ENCODE data around the gene WBP2. TPM values are rescaled to one million over a fixed set of nuclear protein-coding genes. Genes with fewer than 3 reads are reported as not detected.

The WBP2 gene
- total RNA-seq, 1 experiment from 2014 or later = 51.8 TPM

GRCh38 chr17:75819116-75819515, 36.0 kb downstream of the WBP2 start:
- DNase-seq = peak; percentile 30
- TF ChIP-seq EZH2 (IDR thresholded peaks at IDR 0.05; ENCODE audit: low read length, unreplicated experiment) = no peak
- TF ChIP-seq CTCF (conservative IDR thresholded peaks at IDR 0.05; ENCODE audit: low read depth, low read length) = 0 out of 2 replicates have a peak, but pooled peaks have one; percentile 27
- Histone ChIP-seq H3K79me2 (ENCODE audit: low read length) (no peaks in the 10 kb centered on the region), H3K9me2 (replicated peaks; ENCODE audit: low read length) (no peaks in the 10 kb centered on the region), H2AFZ (ENCODE audit: low read length) (no peak overlapping the region), H3F3A (ENCODE audit: low read length, unreplicated experiment) (no peaks in the 10 kb centered on the region), H3K27ac (ENCODE audit: low read length) (no peak overlapping the region), H3K27me3 (ENCODE audit: low read length) (no peaks in the 10 kb centered on the region), H3K4me2 (ENCODE audit: low read length) (no peak overlapping the region), H3K36me3 (ENCODE audit: low read depth, low read length) (peaks cover 14% of the 10 kb centered on the region; the same call in 1 of the 2 replicates), H4K20me1 (ENCODE audit: low read length) (no peaks in the 10 kb centered on the region), H3K4me3 (ENCODE audit: low read length) (no peak overlapping the region), H3K9me3 (ENCODE audit: low read length) (no peaks in the 10 kb centered on the region), H3K9ac (ENCODE audit: low read length) (no peak overlapping the region), H3K4me1 (ENCODE audit: insufficient read depth, low read length) (peaks cover 12% of the 10 kb centered on the region)
- POLR2A ChIA-PET (ENCODE audit: unreplicated experiment) = no interaction called here
- no TSS peak for BruUV-seq (replicated peaks)
- ATAC-seq = no peak
- intact Hi-C loops (cut with micrococcal nuclease) = no loop called here
- CTCF ChIA-PET = interaction anchor here (1.0 kb wide), 1 partner anchor 54 kb away, joined by 5 read pairs; the partner anchor contains the start of gene GALK1

- H3K36me3 ChIP-seq (ENCODE audit: low read depth, low read length) = peaks cover 14% of the 10 kb centered on the region; the same call in 1 of the 2 replicates
- no peaks in the 10 kb centered on the region for H3F3A ChIP-seq (ENCODE audit: low read length, unreplicated experiment)
- no peak overlapping the region for H3K27ac ChIP-seq (ENCODE audit: low read length)
- no peaks in the 10 kb centered on the region for H4K20me1 ChIP-seq (ENCODE audit: low read length)
- BruUV-seq (replicated peaks) = no TSS peak
- H2AFZ ChIP-seq (ENCODE audit: low read length) = no peak overlapping the region
- CTCF ChIA-PET = interaction anchor here (1.0 to 1.1 kb wide), 2 partner anchors 33 to 53 kb away, joined by 3 to 5 read pairs; partner anchors contain the start of gene GALK1
- intact Hi-C loops (cut with micrococcal nuclease) = no loop called here
- no peaks in the 10 kb centered on the region for H3K27me3 ChIP-seq (ENCODE audit: low read length)
- peaks cover 12% of the 10 kb centered on the region for H3K4me1 ChIP-seq (ENCODE audit: insufficient read depth, low read length)
- DNase-seq = no peak
- H3K79me2 ChIP-seq (ENCODE audit: low read length) = no peaks in the 10 kb centered on the region
- no peak for ATAC-seq
- H3K4me2 ChIP-seq (ENCODE audit: low read length) = no peak overlapping the region
- no peak overlapping the region for H3K9ac ChIP-seq (ENCODE audit: low read length)
- no peak overlapping the region for H3K4me3 ChIP-seq (ENCODE audit: low read length)
- TF ChIP-seq EZH2 (IDR thresholded peaks at IDR 0.05; ENCODE audit: low read length, unreplicated experiment) (no peak), CTCF (conservative IDR thresholded peaks at IDR 0.05; ENCODE audit: low read depth, low read length) (no peak), EZH2phosphoT487 (IDR thresholded peaks at IDR 0.05; ENCODE audit: borderline replicate concordance, low read length) (no peak)
- POLR2A ChIA-PET (ENCODE audit: unreplicated experiment) = no interaction called here
- H3K9me2 ChIP-seq (replicated peaks; ENCODE audit: low read length) = no peaks in the 10 kb centered on the region
- H3K9me3 ChIP-seq (ENCODE audit: low read length) = no peaks in the 10 kb centered on the region
Measured at GRCh38 chr17:75818326-75818885, 36.7 kb downstream of the WBP2 start.

- no peak for ATAC-seq
- intact Hi-C loops (cut with micrococcal nuclease) = no loop called here
- BruUV-seq (replicated peaks) = no TSS peak
Measured at GRCh38 chr17:75817571-75817970, 37.6 kb downstream of the WBP2 start.

More at GRCh38 chr17:75817571-75817970, 37.6 kb downstream of the WBP2 start:
- Histone ChIP-seq H3K4me2 (ENCODE audit: low read length) (no peak overlapping the region), H3K27me3 (ENCODE audit: low read length) (no peaks in the 10 kb centered on the region), H3K4me3 (ENCODE audit: low read length) (no peak overlapping the region), H3K36me3 (ENCODE audit: low read depth, low read length) (peaks cover 14% of the 10 kb centered on the region; the same call in 1 of the 2 replicates), H3F3A (ENCODE audit: low read length, unreplicated experiment) (no peaks in the 10 kb centered on the region), H3K4me1 (ENCODE audit: insufficient read depth, low read length) (peaks cover 12% of the 10 kb centered on the region), H3K9me2 (replicated peaks; ENCODE audit: low read length) (no peaks in the 10 kb centered on the region), H2AFZ (ENCODE audit: low read length) (no peak overlapping the region), H4K20me1 (ENCODE audit: low read length) (no peaks in the 10 kb centered on the region), H3K27ac (ENCODE audit: low read length) (no peak overlapping the region), H3K9ac (ENCODE audit: low read length) (no peak overlapping the region), H3K9me3 (ENCODE audit: low read length) (no peaks in the 10 kb centered on the region), H3K79me2 (ENCODE audit: low read length) (no peaks in the 10 kb centered on the region)
- CTCF ChIA-PET = no interaction called here
- POLR2A ChIA-PET (ENCODE audit: unreplicated experiment) = no interaction called here
- no peak for DNase-seq
- TF ChIP-seq EZH2phosphoT487 (IDR thresholded peaks at IDR 0.05; ENCODE audit: borderline replicate concordance, low read length) (no peak), CTCF (conservative IDR thresholded peaks at IDR 0.05; ENCODE audit: low read depth, low read length) (no peak), EZH2 (IDR thresholded peaks at IDR 0.05; ENCODE audit: low read length, unreplicated experiment) (no peak)
